Measurements from ENCODE around the gene BLMH.

GRCh38 chr17:30296499-30297080 lies 4.8 kb upstream of the BLMH start:
- no peak for TF ChIP-seq CTCF (conservative IDR thresholded peaks at IDR 0.05; ENCODE audit: low read depth, low read length)
- no peak for TF ChIP-seq EZH2 (IDR thresholded peaks at IDR 0.05; ENCODE audit: borderline replicate concordance, low read depth, low read length, poor library complexity, severe bottlenecking)

All from A673 (cell line).